CD4-positive, alpha-beta T cell treated with Interleukin-12 subunit alpha and Interleukin-12 subunit beta, for 1 hour (primary cell): Measurements from ENCODE around the gene ZNF865.

Source experiments
- DNase-seq: peaks from one replicate; pipeline ENCODE4 v3.0.0-alpha.2; 2020

Gene ZNF865

GRCh38 chr19:55663846-55664536 is 58.5 kb downstream of the ZNF865 start:
- no peak for DNase-seq

- no peak for DNase-seq
Measured at GRCh38 chr19:55666343-55667005, 61.0 kb downstream of the ZNF865 start.
